RKO (cell line): ENCODE results near the gene TANC1.

ENCODE experiments used
- DNase-seq: peaks from one replicate; pipeline ENCODE4 v3.0.0-alpha.2; 2016; ENCODE audit warnings: low spot score

Gene TANC1

DNA sequence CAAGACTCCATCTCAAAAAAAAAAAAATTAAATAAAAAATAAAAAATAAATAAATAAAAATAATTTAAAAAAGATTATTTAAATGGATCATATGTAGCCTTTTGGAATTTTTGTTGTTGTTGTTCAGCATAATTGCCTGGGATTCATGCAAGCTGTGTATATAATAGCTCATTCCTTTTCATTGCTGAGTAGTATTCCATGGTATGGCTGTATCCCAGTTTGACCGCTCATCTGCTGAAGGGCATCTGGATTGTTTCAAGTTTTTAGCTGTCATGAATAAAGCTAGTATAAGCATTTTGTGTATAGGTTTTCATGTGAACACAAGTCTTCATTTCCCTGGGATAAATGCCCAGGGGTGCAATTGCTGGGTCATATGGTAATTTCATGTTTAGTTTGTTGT is 6.4 kb upstream of the TANC1 start:
- no peak for DNase-seq

DNA sequence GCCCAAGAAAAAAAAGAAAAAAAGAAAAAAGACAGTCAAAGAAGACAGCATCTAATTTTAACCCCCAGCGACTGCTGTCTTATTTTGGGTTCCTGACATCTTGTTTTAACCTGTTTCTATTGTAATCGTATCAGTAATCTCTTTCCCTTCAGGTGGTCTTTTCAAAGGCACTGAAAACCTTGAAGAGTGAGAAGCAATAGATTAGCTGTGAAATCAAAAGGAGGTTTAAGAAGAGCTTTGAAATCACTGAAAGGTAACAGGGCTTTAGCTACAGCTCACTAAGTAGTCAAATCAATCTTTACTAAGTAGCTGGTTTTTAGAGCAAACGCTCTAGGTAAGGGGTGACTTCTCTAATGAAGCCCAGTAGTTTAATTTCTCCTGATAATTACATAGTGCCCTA is 5.4 kb upstream of the TANC1 start:
- no peak for DNase-seq

DNA sequence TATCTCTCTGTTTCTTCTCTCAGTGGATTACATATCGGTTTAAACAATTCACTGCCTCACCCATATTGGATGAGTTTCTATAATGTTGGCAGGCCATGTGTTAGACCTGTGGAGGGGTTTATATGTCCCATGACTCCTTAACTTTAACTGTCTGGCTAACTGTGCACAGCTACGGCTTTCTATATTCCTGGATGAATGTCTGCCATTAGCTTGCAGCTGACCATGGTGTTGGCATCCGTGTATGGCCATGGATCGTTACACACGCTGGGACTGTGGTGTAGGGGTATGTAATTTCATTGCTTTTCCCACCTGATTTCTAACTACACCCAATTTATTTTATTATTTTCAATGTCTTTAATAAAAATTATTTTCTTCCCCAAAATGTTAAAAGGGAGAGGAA is 3.3 kb upstream of the TANC1 start:
- DNase-seq: no peak

DNA sequence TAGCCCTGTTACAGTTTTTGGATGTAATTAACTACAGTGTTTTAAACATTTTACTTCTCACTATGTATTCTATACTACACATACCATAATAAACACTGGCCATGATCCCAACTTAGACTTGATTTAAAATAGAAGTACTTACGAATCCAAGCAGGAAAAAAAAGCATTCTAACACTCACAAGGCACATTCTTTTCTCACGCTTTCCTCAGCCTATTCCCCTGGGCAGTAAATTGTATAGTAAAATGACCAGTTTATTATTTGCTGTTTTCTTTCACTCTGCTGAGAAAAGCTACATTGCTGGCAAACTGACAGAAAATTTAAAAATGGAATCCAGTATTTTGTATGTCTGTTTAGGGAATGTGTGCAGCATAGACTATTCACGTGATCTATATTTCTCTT is 2.8 kb upstream of the TANC1 start:
- DNase-seq: no peak

DNA sequence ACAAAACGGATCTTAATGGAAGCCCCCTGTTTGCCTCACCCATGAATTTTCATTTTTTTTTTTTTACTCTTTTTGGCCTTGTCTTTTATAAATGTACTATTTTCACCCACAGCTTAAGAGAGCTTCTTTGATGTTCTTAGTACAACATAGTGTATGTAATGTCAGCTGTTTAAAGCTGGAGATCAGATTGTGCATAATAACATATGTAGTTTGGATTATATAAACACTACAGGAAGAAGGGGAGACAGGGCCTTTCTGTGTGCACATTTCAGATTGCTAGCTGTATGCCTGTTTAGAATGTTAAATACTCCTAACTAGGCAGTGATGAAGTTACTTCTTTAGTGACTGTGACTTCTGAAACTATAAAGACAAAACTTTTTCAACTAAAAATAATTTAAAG is 2.1 kb upstream of the TANC1 start:
- DNase-seq: no peak

DNA sequence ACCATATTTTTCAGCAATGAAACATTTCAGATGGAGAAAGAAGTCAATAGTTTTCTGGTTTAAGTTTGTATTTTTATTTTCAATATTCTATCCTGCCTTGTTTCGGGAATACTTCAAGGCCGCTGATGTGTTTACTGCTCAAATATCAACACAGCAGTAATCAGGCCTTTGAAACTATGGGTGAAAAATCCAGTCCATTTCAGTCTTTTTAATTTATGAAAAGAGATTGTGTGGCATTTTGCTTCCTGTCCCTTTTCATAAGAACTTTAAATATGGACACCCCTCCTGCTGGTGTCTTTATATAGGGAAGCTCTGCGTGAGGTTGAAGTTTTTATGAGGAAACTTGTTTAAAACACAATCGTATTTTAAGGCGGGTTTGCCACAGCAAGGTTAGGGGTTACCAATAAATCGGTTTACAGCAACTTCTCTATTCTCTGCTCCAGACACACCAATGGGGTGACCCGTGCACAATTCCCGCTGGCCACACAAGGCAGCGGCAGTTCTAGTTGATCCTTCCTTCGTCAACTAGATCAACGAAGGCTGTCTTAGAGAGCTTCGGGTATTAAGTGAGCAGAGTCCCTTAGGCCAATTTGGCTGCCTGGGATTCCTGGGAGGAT is 1.2 kb upstream of the TANC1 start:
- peak; percentile 36 for DNase-seq

DNA sequence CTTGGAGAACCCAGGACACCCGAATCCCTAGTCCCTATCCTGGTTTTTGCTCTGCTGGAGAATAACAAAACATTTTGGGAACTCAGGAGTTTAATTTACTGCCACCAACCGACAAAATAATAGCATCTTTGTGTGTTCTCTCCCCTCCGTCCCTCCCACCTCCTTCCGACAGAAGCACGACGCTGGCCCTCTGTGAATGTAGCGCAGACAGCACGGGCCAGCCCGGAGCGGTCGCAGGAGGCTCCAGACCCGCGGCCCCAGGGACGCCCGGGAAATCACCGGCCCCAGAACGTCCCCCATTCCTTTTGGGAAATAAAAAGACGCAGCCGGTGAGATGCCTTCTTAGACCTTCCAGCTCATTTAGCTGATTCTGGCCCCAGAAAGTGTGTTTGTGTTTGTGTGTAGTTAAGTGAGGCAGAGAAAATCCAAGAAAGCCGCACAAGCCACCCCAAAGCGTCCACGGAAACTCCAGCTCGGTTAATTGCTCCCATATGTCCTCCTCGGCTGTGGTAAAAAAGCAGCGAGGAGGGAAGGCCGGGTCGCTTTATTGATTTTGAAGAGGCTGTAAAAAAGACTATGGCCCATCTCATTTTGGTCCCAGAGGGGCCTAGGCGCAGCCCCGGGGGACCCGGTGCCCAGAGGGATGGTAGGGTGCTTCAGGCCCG is 577 bp upstream of the TANC1 start:
- peak; percentile 64 for DNase-seq

DNA sequence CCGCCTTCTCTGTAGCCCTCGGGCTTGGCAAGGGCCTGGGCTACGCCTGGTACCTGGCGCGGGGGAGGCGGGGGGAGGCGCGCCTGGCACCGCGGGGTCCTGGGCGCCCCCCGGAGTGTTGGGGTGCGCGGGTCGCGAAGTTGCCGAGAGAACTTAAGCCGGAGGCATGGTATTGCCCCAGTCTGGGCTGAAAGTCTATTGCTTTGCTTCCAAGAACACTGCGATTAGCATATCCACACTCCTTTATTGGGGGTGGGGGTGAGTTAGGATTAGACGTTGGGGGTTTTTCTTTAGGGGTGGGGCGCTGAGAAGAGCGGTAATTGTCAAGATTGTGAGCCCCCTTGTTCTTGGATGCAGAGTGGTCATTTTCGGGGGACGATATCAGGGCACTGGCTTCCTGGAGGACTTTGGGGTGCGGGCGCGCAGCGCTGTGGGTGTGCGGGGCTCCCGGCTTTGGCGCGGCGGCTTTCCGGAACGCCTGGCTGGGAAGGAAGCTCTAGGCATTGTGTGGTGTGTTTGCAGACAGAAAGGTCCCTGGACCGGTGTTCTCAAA is 798 bp downstream of the TANC1 start:
- DNase-seq: peak; percentile 8

DNA sequence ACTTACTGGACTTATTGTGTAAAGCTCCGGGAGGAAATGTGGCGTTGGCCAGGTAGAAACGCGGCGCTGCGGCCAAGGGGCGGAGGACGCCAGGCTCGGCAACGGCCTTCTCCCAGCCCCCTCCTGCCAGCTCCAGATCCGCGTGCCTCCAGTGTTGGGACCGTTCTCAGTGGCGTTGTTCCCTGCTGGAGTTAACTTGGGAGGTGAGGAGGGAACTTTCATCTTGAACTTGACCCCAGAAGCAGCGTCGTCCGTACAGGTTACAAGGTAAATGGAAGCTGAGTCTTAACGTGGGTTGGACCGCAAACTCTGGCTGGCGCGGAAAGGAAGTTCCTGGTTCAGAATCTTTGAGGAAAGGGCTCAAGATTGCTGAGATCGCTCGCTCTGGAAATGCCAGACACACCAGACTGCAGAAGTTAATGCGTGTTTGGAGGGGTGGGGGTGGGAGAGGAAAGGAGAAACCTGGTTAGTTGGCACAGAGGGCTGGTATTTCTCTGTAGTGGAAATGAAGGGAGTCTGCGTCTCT is 1.3 kb downstream of the TANC1 start:
- DNase-seq: peak; percentile 34

DNA sequence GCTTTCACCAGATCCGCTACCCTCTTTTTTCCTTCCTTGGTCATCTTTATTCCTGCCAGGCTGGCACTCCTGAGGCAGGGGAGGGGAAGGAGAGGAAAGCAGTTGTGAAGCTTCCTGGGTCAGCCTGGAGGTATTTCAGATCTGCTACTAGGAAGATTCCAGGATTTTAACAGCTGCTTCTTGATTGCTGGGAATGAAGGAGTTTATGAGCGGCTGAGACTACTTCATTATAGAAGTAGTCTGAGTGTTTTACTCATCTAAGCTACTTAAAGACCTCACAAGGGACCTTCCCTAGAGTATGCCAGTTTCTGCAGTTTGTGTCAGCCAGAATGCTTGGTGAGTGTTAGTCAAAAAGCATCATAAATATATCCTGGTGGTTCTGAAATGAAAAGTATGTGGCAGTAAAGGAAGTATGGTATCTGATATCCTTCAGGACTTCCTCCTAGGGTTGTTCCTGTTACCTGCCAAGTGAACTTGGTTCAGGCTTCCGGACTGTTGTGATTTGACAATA is 1.9 kb downstream of the TANC1 start:
- DNase-seq: no peak

DNA sequence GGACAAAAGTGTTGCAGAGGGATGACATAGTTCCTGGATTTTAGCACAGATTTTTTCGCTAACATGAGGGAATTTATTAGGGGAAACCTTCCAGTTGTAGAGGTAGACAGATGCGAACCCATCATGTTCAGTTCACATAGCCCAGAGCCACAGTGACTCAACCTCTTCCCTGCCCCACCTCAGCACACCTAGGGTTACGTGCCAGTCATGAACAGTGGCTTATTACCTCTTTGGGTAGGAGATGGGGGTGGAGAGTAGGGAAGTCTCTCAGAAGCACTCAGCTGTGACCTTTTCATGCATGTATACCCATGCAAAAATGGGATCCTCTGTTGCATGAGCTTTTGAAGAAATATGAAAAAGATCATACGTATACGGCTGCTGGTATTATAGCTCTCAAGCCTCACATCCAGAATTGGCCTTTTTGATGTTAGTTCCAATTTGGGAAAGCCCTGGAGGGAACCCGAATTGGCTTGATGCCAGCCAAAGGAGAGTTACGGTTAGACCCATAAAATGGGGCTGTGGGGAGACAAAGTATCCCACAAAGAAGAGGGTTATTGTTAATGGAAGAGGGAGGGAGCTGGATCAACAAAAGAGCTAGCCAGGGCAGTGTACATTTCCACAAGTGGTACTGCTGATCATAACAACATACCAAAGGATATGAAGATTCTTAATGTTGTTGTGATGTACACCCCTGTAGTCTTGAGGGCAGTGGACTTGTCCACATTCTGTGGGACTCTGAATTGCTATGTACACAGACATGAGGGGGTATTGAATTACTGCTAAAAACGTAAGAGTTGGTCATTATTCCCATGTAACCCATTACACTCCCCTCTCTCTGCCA is 4.9 kb downstream of the TANC1 start:
- no peak for DNase-seq

DNA sequence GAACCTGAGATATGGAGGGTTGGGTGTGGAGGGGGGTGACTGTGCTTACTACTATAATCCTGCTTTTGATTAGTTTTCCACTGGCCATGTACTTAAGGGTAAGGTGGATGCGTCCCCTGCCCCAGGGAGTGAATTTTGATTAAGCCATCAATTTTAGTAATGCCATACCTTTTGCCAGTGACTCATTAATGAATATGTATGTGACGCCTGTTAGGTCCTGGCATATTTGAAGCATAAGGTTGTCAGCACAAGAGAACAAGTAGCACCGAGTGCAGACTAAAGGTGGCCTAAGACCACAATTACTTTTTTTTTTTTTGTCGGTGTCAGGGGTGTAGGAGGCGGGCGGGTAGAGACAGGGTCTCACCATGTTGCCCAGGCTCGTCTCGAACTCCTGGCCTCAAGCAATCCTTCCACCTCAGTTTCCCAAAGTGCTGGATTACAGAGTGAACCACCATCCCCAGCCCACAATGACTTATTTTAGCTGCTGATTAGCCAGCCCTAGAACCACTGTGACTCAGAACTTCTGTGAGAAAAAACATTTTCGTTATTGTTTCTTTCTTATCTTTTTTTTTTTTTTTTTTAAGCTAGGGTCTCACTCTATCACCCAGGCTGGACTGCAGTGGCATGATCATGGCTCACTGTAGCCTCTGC is 7.0 kb downstream of the TANC1 start:
- no peak for DNase-seq

DNA sequence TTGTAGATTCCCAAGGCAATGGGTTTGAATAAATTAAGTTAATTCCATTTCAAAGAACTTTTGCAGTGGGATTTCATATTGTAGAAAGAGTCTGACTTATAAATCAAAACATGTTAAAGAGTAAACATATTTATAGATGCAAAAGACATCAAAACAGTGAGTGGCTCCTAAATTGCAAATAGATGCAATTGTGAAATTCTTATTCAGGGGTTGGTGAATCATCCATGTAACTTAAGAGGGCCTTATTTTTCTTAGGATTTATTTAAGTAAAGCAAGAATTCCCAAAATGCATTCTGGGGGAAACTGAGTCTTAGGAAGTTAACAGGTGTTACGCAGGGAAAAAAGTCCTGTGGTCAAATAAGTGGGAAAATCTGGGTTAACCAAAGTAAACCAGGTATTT is 11.3 kb downstream of the TANC1 start:
- no peak for DNase-seq

DNA sequence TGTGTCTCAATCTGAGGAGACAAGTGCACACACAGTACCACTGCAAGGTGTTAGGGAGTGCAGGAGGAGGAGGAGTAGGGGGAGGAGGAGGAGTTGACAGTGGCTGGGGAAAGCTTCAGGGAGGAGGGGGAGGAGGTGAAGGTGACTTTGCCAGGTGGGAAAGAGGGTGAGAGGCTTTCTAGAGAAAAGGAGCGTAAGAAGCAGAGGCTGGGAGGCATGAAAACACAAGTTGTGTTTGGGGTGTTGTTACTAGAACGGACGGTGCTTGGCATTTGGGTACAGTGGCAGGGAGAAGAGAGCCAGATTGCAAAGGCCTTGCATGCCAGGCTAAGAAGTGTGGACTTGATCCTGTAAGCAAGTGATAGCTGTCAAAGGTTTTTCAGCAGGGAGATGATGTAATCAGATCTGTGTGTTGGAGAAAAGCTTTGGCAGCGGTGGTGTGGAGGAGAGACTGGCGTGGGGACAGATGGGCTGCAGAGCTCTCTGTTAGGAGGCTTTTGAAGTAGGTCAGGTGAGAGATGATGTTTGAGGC is 16.2 kb downstream of the TANC1 start:
- DNase-seq: no peak

DNA sequence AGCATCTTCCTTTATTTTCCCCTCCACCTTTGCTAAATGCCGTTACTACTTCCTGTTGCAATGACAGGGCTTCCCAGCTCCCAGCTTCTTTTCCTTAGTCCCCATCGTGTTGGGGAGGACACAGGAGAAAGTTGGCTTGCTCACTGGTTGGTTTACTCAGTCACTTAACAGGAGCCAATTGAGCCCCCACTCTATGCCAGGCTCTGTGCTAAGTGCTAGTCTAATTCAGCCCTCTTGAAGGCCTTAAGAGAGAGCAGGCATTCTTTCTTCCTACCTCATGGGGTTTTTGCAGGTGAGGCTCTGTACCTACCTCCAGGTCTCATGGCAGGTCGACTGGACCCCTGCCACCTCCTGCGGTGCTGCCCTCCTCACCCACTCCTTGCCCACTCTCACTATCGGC is 20.1 kb downstream of the TANC1 start:
- DNase-seq: no peak

DNA sequence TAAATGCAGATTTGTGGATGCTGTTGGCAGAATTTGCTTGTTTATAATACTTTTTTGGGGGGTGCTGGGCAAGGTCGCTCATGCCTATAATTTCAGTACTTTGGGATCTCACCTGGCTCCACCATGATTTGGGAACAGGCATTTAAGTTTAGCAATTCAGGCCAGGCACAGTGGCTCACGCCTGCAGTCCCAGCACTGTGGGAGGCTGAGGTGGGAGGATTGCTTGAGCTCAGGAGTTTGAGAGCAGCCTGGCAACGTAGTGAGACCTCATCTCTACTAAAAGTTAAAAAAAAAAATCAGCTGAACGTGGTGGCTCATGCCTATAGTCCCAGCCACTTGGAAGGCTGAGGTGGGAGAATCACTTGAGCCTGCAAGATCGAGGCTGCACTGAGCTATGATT is 20.7 kb downstream of the TANC1 start:
- no peak for DNase-seq

DNA sequence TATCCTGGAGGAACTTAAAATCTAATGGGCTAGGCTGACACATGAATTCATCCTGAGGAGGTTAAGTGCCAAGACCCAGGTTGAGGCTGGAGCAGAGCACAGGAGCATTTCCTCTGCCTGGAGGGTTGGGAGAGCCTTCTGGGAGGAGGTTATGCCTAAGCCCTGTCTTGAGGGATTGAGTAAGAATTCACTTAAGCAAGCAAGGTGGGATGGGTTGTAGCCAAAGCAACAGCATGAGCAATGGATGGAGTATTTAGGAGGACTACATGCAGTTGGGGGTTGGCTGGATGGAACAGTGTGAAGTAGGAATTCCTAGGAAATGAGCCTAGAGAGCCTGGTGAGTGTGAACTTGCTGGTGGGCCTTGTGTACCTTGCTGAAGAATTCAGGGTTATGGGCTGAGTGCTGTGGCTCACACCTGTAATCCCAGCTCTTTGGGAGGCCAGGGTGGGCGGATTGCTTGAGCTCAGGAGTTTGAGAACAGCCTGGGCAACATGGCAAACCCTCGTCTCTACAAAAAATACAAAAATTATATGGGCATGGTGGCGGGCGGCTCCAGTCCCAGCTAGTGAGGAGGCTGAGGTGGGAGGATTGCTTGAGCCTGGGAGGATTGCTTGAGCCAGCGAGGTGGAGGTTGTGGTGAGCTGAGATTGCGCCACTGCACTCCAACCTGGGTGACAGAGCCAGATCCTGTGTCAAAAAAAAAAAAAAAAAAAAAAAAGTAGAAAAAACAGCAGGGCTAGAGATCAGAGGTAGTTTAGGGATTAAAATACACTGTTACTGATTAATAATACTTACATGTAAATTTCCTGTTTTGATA is 22.2 kb downstream of the TANC1 start:
- DNase-seq: peak; percentile 14

DNA sequence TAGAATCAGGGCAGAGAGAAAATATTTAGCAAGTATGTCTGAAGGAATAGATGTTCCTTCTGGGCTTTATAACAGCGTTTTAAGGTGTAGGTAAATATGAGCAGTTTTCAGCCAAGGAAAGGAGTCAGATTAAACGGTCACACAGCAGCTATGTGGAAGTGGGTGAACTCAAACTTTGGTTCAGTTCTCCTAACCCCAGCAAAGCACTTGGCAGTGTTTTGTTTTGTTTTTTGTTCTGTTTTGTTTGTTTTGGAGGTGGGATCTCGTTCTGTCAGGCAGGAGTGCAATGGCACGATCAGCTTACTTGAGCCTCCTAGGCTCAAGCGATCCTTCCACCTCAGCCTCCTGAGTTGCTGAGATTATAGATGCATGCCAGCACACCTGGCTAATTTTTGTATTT is 24.6 kb downstream of the TANC1 start:
- no peak for DNase-seq

DNA sequence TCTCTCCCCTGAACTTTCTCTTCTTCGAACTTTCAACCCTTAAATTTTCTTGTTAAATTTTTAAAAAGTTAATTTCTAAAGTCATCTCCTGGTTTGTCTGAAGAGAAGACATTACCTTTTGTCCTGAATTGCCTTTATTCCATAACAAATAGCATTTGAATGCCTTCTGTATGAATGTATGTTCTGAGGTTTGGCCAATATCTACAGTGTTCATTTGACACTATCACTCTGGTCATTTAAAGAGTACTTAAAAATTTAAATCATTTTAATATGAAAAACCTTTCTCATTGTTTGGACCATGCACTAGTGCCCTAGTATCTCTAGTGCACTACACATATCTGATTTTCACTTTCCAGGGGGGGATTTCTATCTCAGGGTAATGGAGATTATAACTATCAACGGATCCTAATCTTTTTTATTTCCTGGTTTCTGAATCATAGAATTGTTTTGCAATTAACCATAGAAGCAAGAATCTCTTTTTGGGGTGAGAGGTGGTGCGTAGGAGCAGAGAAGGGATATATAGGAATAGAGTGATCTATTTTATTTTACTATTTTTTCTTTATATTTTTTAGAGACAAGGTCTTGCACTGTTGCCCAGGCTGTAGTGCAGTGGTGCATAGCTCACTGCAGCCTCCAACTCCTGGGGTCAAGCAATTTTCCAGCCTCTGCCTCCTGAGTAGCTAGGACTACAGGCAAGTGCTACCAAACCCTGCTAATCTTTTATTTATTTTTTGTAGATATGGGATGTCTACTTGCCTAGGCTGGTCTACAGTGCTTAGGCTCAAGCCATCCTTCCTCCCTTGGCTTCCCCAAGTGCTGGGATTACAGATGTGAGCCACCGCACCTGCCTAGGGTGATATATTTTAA is 25.5 kb downstream of the TANC1 start:
- no peak for DNase-seq
